ENCODE results near the gene IL1B. TPM values are rescaled to one million over a fixed set of nuclear protein-coding genes. Genes with fewer than 3 reads are reported as not detected.

Gene IL1B
- total RNA-seq, 1 donor from 2014 or later, result not detected

DNA sequence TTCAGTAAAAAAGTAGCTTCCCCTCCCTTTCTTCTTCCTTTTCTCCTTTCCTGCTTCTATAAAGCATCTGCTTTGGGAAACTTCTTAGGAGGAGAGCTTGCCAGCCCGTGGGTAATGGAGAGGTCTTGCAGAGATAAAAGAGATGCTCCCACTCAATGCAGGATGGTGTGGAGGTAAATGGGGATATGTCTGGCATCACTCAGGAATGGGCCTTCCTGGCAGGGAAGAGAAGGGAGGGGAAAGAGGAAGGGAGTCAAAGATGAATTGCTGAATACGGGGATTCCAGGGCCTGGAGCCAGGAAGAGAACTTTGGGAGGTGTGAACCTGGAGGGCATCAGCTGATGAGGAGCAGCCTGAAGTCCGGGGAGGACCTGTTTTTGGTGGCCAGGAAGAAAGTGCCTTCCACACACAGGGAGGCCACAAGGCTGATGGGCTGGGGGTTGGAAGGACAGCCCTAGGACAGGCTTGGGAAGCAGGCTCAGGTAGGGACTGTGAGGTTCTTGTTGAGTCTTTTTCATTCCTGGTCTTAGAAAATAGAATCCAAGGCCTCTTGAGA lies 25.2 kb downstream of the IL1B start:
- intact Hi-C loops (cut with micrococcal nuclease), result no loop called here

DNA sequence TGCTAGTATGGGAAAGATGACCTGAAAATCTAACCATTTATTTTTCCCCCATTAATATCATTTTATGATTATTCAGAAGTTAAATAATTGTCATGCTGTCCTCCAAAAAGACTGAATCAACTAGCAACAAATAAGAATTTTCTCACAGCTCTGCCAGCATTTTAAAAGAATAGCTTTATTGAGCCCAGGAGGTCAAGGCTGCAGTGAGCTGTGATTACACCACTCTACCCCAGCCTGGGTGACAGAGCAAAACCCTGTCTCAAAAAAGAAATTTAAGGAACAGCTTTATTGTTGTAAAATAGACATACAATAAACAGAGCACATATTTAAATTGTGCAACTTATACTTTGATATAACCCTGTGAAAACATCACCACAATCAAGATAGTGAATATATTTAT lies 27.5 kb downstream of the IL1B start:
- intact Hi-C loops (cut with micrococcal nuclease), result no loop called here

DNA sequence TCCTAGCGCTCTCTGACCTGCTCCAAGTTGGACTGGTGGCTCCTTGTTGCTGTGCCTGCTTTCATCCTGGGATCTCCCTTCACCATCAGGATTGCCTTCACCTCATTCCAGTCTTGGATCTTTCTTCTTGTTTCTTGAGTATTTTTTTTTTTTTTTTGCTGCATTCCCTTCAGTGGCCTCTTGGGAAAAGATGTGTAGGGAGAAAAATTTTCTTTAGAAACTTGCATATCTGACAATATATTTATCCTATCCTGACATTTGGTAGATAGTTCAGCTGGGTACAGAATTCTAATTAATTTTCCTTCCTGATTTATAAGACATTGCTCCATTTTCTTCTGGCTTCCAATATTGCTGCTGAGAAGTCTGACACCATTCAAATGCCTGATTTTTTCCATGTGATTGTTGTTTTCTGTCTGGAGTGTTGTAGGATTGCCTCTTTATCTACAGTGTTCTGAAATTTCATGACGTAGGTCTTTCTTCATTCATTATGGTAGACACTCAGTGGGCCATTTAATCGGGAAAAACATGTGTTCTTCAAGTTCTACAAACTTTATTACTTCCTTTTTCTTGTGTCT lies 29.3 kb downstream of the IL1B start:
- intact Hi-C loops (cut with micrococcal nuclease), result no loop called here

DNA sequence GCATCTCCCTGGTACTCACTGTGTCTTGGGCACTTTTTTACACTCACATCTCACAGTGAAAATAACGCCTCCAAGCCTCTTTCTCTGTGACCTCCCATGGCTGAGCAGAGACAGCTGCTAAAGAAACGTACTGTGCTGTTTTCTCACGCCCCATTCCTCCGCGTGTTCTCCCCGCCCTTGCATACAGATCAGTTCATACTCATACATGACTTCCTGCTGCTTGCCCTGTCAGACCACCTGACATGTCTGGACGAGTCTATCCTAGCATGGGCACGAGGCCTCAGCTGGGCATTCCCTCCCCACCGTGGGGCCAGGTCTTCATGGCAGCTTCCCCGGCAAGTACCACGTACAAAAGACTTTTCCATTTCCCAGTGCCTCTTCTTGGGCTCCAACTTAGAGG lies 31.0 kb downstream of the IL1B start:
- intact Hi-C loops (cut with micrococcal nuclease), result no loop called here

DNA sequence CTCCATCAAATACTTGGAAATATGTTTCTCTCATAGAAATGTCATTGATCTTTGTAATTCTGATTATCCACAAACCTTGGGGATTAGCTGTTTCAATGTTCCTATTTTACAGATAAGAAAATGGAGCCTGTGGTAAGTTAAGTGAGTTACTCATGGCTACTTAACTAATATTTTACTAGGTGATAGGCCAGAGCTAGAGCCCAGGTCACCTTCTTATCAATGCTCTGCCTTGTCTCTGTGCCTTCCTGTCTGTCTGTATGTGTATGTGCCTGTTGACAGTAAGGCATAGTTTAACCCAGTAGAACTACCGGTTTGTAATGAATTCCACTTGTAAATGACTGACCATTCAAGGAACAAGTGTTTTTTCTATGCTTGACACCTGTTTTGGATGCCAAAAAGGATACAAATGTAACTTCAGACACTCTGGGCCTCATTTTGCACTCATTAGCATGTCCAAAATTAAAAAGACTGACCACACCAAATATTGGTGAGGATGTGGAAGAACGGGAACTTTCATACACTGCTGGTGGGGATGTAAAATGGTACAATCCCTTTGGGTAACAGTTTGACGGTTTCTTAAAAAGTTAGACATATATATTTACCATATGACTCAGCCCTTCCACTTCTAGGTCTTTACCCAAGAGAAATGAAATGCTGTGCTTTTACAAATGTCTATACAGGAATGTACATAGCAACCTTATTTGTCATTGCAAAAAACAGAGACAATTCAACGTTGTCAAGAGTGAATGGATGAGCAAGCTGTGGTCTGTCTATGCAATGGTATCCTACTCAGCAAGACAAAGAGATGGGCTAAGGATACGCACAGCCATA lies 32.7 kb downstream of the IL1B start:
- intact Hi-C loops (cut with micrococcal nuclease), result no loop called here

DNA sequence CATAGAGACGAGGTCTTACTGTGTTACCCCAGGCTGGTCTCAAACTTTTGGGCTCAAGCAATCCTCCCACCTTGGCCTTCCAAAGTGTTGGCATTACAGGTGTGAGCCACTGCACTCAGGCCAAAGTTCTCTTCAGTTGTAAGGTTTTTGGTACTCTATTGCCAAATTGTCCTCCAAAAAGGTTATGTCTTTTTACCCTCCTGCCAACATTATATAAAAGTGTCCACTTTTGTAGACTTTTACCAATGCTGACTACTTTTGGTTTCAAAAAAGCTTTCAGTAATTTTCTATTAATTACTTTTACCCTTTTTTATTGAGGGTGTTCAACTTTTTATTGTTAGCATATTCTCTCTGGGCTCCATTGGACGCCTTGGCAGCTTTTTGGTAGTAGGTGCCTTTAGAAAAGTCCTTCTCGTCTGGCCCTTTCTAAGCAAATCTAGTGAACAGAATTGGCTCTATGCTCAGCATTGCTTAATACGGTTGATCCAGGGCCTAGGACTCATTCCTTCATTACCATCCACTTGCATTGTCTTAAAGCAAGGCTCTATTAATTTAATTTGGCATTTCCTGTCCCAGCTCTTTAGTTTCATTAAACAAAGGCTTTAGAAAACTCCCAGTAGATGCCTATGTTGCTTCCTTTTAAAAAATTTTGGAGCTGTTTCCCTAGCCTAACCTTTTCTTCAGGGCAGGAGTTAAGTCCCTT lies 35.5 kb downstream of the IL1B start:
- intact Hi-C loops (cut with micrococcal nuclease), result no loop called here

DNA sequence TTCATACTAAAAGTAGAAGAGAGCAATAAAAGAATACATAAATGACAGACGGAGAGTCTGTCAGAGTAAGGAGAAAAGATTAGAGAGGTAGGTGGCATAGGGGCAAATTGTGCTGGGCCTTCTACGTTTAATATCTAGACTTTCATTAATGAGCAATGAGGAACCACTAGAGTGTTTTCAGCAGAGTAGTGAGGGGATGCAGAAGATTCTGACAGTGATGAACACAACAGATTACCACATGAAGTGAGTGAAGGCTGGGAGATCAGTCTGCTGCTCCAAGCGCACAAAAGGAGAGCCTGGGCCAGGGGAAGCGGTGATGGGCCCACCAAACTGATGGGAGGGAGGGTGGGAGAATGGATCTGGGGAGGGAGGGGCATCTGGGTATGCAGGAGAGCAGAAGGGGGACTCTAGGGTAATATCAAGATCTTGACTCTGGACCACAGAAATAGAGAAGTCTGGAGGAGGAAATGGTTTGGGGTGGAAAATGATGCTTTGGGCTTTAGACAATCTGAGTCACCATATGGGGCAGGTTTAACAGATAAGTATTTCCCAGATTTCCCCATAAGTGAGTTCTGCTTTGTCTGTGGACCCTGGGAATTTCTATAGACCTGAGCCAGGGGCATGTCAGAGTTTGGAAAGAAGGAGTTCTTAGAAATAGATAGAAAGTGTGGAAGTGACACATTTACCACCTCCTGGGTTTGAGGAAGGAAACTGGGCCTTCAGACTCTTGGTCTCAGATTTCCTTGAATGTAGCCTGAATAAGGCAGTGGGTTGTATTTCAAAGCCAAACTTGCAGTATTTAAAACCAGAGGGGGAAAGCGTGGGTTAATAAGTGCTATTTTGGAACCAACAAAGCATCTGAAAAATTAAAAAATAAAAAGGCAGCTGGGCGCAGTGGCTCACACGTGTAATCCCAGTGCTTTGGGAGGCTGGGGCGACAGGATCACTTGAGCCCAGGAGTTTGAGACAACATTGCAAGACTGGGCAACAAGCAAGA lies 37.3 kb downstream of the IL1B start:
- intact Hi-C loops (cut with micrococcal nuclease), result no loop called here

DNA sequence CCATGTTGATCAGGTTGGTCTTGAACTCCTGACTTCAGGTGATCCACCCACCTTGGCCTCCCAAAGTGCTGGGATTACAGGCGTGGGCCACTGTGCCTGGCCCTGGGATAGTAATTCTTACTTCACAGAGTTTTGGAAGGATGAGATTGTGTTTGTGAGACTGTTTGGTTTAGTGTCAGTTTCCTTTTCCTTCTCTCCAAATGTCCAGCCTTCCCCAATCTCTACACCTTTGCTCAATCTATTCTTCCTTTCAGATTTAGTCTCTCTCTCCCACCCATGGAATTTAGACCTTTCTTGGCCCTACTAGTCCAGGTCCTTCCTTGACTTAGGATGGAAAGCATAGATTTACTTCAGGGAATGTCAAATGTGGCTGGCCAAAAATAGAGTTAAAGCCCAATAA lies 40.1 kb downstream of the IL1B start:
- intact Hi-C loops (cut with micrococcal nuclease), result no loop called here

DNA sequence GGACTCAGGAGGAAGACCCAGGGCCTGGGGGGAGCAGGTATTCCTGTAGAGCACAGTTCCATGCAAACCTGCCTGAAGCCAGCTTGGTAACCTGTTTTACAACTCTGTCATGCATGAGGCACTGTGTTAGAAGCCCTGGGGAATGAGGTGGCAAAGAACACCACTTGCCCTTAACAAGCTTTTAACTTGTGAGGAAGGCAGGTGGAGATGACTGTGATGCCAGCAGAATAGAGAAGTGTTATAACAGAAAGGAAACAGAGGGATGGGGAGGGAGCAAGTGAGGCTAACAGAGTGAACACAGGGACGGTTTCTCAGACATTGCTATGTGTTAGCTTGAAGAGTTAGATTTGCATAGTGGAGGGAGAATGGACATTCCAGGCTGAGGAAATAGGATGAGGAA lies 40.8 kb downstream of the IL1B start:
- intact Hi-C loops (cut with micrococcal nuclease), result no loop called here

DNA sequence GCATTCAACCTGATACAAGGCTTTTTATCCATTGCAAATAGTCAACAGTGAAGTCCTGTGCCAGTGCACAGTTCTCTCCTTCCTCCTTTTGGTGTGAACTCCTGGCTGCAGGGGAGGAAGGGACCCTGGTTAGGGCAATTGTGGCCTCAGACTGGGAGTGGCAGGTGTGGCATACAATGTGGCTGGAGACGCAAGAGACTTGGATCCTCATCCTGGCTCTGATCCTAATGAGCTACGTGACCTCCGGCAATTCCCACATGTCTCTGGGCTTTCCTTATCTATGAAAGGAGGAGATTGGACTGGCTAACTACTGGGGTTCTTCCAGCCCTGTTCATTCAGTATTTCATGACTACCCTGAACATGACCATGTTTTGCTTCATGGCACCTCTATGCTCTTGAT lies 41.7 kb downstream of the IL1B start:
- intact Hi-C loops (cut with micrococcal nuclease), result no loop called here

DNA sequence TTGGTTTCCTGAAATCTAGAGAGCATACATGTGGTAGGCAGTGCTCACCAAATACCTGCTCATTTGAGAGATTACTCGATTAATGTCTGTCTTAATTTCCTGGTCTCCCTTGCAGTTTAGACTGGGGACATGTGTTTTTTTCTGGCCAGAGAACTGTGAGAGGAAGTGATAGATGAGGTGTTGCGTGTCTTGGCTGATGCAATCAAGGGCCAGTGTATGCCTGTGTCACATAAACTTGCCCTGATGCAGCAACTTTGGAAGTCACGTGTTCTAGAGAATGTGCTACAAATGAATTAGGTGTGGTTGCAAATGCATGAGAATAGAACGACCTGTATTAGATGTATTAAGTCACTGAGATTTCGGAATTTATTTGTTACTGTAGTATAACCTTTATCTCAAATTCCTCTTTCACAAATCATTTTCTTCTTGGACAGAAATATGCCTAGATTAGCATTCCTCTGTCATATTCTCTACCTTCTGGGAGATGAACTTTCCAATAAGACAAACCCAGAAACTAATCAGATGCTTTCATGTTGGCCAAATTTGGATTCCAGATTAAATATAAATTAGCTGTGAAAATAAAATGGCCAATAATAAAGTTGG lies 42.3 kb downstream of the IL1B start:
- intact Hi-C loops (cut with micrococcal nuclease), result no loop called here

DNA sequence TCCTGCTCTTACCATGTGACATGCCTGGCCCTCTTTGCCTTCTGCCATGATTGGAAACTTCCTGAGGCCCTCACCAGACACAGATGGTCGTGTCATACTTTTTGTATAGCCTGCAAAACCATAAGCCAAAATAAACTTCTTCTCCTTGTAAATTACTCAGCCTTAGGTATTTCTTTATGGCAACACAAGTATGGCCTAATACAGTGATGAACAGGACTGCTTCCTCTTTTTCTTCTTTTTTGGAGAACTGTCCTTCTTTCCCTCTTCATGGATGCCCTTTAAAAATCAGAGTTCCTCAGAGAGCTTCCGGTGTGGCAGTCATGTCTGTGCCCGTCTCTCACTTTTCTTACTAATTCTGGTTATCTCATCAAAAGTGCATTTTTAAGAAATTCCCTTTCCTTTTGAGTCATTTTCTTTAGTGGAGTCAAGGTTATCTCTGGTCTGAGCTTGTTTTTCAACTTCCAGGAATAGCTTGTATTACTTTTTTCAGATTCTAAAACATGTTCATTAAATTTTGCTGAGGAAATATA lies 43.1 kb downstream of the IL1B start:
- intact Hi-C loops (cut with micrococcal nuclease), result no loop called here

DNA sequence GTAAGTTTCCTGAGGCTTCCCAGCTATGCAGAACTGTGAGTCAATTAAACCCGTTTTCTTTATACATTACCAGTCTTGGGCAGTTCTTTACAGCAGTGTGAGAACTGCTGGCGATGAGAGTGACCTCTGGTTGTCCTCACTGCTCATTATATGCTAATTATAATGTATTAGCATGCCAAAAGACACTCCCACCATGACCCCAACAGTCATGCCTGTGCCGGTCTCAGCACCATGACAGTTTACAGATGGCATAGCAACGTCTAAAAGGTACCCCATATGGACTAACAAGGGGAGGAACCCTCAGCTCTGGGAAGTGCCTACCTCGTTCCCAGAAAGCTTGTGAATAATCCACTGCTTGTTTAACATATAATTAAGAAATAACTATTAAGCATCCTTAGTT lies 44.2 kb downstream of the IL1B start:
- intact Hi-C loops (cut with micrococcal nuclease), result no loop called here

DNA sequence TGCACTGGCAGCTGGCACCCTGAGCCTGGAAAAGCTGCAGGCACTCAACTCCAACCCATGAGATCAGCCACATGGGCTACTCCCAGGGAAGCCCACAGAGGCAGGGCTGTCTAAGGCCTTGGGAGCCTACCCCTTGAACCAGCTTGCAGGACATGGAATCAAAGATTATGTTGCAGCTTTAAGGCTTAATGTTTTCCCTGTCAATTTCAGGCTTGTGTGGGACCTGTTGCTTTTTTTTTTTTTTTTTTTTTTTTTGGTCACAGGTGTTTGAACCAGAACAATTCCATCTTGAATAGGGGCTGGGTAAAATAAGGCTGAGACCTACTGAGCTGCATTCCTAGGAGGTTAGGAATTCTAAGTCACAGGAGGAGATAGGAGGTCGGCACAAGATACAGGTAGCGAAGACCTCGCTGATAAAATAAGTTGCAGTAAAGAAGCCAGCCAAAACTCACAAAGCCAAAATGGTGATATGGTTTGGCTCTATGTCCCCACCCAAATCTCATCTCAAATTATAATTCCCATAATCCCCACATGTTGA lies 44.8 kb downstream of the IL1B start:
- intact Hi-C loops (cut with micrococcal nuclease), result no loop called here

DNA sequence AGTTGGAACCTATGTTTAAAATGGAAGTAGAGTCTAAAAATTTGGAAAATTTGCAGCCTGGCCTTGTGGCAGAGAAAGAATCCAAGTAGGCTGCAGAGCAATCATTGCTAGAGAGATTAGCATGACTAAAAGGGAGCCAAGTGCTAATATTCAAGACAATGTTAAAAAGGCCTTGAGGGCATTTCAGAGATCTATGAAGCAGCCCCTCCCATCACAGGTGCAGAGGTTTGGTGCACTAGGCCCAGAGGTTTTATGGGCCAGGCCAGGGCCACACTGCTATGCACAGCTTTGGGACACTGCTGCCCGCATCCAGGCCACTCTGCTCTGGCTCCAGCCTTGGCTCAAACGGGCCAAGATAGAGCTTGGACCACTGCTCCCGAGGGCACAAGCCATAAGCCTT lies 45.6 kb downstream of the IL1B start:
- intact Hi-C loops (cut with micrococcal nuclease), result no loop called here

DNA sequence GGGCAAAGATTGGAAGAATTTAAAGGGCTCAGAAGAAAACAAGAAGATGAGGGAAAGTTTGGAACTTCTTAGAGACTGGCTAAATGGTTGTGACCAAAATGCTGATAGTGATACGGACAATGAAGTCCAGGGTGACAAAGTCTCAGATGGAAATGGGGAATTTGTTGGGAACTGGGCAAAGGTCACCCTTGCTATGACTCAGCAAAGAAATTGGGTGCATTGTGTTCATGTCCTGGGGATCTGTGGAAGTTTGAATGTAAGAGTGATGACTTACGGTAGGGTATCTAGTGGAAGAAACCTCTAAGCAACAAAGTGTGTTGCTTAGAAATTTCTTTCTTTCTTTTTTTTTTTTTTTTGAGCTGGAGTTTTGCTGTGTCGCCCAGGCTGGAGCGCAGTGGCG lies 46.3 kb downstream of the IL1B start:
- intact Hi-C loops (cut with micrococcal nuclease), result no loop called here

DNA sequence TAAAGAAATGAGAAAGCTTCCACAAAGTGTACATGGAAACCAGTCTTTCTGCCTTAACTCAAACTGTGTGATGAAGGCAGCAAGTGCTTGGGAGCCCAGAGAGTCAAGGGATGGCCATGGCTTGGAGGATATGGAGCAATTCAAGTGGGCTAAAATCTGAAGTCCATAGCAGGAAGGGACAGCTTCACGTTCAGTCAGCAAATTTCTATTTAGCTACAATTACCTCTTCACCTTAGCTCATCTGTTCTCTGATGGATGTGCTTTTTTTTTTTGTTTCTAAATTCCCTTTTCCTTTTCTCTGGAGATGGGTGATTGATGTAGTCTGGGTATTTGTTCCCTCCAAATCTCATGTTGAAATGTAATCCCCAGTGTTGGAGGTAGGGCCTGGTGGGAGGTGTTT lies 47.4 kb downstream of the IL1B start:
- intact Hi-C loops (cut with micrococcal nuclease), result no loop called here

DNA sequence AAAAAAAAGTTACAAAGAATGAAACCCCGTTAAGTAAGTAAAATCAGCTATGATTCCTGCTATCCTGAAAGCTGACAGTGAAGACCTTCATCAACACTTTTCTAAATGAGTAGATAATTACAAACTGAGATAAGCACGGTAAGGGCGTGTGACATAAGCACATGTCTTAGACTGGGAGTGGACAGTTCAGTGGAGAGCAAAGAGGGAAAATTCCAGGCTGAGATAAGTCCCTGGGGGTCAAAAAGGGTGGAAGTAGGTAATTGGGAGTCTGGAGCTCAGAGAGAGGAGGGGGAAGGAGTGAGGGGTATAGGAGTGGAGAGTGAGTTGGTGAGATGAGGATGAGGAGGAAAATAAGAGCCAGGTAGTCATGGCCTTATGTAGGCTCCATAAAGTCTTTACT lies 47.9 kb downstream of the IL1B start:
- intact Hi-C loops (cut with micrococcal nuclease), result no loop called here

DNA sequence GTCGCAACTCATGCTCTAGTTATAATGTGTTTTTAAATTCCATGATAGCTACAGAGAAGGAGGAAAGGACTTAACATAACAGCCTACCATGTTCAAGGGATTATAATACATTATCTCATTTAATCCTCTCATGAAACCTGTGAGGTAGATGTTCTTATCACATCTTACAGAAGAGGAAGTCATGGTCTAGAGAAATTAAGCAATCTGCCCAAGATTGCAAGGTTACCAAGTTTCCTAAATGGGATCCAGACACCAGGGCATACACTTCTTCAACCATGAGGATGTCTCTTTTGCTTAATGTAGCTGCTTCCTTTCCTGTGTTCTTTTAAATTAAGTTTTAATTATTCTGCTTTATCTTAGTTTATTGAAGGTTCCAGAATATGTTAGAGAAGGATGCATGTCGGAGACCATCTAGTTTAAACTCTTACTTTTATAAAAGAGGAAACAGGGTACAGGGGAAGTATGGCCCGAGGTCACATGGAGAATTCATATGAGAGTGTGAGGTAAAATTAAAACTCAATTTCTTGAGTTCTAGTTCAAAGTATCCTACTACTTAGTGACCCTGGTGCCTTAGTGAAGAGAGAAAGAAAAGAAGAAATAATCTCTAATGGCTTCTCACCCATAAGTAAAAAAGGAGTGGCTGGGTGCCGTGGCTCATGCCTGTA lies 48.7 kb downstream of the IL1B start:
- intact Hi-C loops (cut with micrococcal nuclease), result no loop called here

DNA sequence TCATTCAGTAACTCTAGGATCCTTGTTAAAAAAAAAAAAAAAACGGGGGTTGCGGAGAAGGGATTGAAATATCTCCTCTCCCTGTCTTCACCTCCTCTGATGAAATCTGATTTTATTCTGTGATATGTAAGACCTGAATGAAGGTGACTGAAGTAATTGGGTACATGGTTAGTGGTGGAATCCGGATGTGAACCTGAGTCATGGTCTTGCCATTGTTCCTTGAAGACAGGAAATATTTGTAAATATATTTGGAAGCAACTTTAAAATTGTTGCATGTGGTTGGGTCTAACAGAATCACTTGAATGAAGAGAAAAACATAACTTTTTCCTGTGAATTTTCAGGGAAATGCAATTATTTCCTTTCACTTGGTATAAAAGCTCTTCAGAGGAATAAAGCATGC lies 49.3 kb downstream of the IL1B start:
- intact Hi-C loops (cut with micrococcal nuclease), result no loop called here

Measured in T-helper 1 cell treated with Interleukin-12 subunit alpha and Interleukin-12 subunit beta and Interleukin-4 antibody, amounts not matched to agents 30 ng/mL and 1 ng/mL, for 36 hours (primary cell).